Measurements from ENCODE around the gene TLE6. TPM values are rescaled to one million over a fixed set of nuclear protein-coding genes. Genes with fewer than 3 reads are reported as not detected.

Gene TLE6
- polyA plus RNA-seq, 2 of the 4 experiments (the other 2 are of a cell fraction) = 3.1 to 4.2 TPM

DNA sequence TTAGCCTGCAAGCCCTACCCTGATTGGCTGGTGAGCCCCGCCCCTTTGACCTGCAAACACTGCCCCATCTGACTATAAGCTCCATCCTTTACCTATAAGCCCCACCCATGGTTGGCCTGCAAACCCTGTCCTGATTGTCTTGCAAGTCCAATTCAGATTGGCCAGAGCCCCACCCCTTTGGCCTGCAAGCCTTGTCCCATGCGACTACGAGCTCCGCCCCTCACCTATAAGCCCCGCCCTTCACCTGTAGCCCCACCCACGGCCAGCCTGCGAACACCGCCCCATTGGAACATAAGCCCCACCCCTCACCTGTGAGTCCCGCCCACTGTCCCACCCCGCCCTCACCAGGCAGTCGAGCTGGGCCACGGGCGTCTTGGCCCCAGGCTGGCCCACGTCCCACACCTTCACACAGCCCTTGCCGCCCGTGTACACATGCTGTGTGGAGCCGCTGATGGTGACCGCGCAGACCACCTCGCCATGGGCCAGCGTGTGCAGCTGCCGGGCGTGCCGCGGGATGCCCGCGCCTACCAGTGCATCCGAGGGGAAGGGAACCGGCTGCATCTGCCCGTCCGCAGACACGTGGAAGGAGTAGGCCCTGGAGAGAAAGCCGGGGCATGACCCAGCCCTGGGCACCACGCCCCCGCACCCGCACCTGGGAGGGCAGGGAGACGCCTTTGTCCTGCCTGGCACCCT is 28.9 kb downstream of the TLE6 start:
- Histone ChIP-seq H3K4me2 (no peak overlapping the region), H3K4me1 (no peaks in the 10 kb centered on the region), H3K27ac (no peak overlapping the region), H3K9me3 (no peaks in the 10 kb centered on the region), H3K4me3 (no peak overlapping the region)
- 74% methylated on average over 20 of the region's 37 CpGs for WGBS (ENCODE audit: missing lambda C conversion rate)
- POLR2A ChIA-PET = interaction anchor here (0.5 kb wide), 1 partner anchor 236 kb away, joined by 3 read pairs; no protein-coding TSS in a partner anchor
- CTCF ChIA-PET = interaction anchor here (1.2 kb wide), 3 partner anchors 11 to 69 kb away, joined by 3 to 4 read pairs (median 3); no protein-coding TSS in a partner anchor
- ATAC-seq = peak; percentile 52 to 53; a peak in 4 of 6 replicates
- no peak for FAIRE-seq
- DNase-seq (ENCODE audit: low read depth in 1 of 2, low spot score in 1 of 2) = peak in 1 of 2 experiments; percentile 55
- TF ChIP-seq, protein P1, sequence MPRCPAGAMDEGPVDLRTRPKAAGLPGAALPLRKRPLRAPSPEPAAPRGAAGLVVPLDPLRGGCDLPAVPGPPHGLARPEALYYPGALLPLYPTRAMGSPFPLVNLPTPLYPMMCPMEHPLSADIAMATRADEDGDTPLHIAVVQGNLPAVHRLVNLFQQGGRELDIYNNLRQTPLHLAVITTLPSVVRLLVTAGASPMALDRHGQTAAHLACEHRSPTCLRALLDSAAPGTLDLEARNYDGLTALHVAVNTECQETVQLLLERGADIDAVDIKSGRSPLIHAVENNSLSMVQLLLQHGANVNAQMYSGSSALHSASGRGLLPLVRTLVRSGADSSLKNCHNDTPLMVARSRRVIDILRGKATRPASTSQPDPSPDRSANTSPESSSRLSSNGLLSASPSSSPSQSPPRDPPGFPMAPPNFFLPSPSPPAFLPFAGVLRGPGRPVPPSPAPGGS (IDR thresholded peaks at IDR 0.05) = no peak
- TF ChIP-seq HEYL (CRISPR knock-in tag; IDR thresholded peaks at IDR 0.05) (no peak), FOSB (CRISPR knock-in tag; IDR thresholded peaks at IDR 0.05) (no peak), EP300 (IDR thresholded peaks at IDR 0.05) (no peak), HES2 (IDR thresholded peaks at IDR 0.05) (no peak), FOXS1 (CRISPR knock-in tag; IDR thresholded peaks at IDR 0.05) (no peak), ZSCAN20 (CRISPR knock-in tag; IDR thresholded peaks at IDR 0.05) (no peak), RAD21 (conservative IDR thresholded peaks at IDR 0.05 in 1 of 2, IDR thresholded peaks at IDR 0.05 in 1 of 2) (no peak), ZNF302 (CRISPR knock-in tag; IDR thresholded peaks at IDR 0.05) (no peak), MAX (IDR thresholded peaks at IDR 0.05) (no peak), ATOH8 (CRISPR knock-in tag; IDR thresholded peaks at IDR 0.05; ENCODE audit: low read depth) (no peak), RFX5 (IDR thresholded peaks at IDR 0.05) (no peak), PHF8 (IDR thresholded peaks at IDR 0.05; ENCODE audit: borderline replicate concordance, low read depth) (no peak), BHLHE40 (IDR thresholded peaks at IDR 0.05; ENCODE audit: low read depth, low read length) (no peak), NPAS2 (CRISPR knock-in tag; IDR thresholded peaks at IDR 0.05; ENCODE audit: borderline replicate concordance) (no peak)
- TF ChIP-seq, protein P2, sequence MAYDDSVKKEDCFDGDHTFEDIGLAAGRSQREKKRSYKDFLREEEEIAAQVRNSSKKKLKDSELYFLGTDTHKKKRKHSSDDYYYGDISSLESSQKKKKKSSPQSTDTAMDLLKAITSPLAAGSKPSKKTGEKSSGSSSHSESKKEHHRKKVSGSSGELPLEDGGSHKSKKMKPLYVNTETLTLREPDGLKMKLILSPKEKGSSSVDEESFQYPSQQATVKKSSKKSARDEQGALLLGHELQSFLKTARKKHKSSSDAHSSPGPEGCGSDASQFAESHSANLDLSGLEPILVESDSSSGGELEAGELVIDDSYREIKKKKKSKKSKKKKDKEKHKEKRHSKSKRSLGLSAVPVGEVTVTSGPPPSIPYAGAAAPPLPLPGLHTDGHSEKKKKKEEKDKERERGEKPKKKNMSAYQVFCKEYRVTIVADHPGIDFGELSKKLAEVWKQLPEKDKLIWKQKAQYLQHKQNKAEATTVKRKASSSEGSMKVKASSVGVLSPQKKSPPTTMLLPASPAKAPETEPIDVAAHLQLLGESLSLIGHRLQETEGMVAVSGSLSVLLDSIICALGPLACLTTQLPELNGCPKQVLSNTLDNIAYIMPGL (CRISPR knock-in tag; IDR thresholded peaks at IDR 0.05; ENCODE audit: borderline replicate concordance) = no peak

DNA sequence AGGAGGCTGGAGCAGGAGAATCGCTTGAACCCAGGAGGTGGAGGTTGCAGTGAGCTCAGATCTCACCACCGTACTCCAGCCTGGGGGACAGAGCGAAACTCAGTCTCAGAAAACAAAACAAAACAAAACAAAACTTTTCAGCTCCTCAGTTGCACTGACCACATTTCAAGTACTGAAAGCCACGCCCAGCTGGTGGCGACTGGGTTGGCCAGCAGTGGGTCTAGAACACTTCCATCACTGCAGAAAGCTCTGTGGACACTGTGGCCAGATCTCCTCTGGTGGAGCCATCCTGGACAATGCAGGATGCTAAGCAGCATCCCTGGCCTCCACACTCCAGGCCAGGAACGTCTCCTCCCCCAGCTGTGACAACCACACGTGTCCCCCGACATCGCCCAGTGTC is 30.6 kb downstream of the TLE6 start:
- WGBS (ENCODE audit: missing lambda C conversion rate) = 63% methylated on average over 9 of the region's 9 CpGs
- TF ChIP-seq ATOH8 (CRISPR knock-in tag; IDR thresholded peaks at IDR 0.05; ENCODE audit: low read depth) (no peak), REST (IDR thresholded peaks at IDR 0.05) (no peak), GATA3 (IDR thresholded peaks at IDR 0.05; ENCODE audit: borderline replicate concordance) (no peak), RARB (CRISPR knock-in tag; IDR thresholded peaks at IDR 0.05) (no peak), HES2 (IDR thresholded peaks at IDR 0.05) (no peak), JUNB (IDR thresholded peaks at IDR 0.05) (no peak), HDAC2 (IDR thresholded peaks at IDR 0.05) (no peak), MAFK (IDR thresholded peaks at IDR 0.05; ENCODE audit: partially characterized antibody) (no peak), USF2 (IDR thresholded peaks at IDR 0.05) (no peak), ZNF302 (CRISPR knock-in tag; IDR thresholded peaks at IDR 0.05) (no peak), KDM1A (IDR thresholded peaks at IDR 0.05; ENCODE audit: low read depth) (no peak), HOXA7 (CRISPR knock-in tag; IDR thresholded peaks at IDR 0.05) (no peak), CHD2 (IDR thresholded peaks at IDR 0.05; ENCODE audit: low read length, partially characterized antibody) (no peak)

More for the DNA sequence above, 30.6 kb downstream of the TLE6 start:
- H3K9me3 ChIP-seq = no peaks in the 10 kb centered on the region
- ATAC-seq = peak; percentile 48 to 67; a peak in 5 of 6 replicates
- DNase-seq (ENCODE audit: low read depth in 1 of 2, low spot score in 1 of 2) = no peak
- CTCF ChIA-PET = interaction anchor here (0.6 to 1.0 kb wide), 2 partner anchors 12 to 171 kb away, joined by 3 read pairs; no protein-coding TSS in a partner anchor
- H3K4me3 ChIP-seq = no peak overlapping the region
- POLR2A ChIA-PET = no interaction called here
- no peaks in the 10 kb centered on the region for H3K4me1 ChIP-seq
- no peak for FAIRE-seq
- no peak overlapping the region for H3K4me2 ChIP-seq
- no peak overlapping the region for H3K27ac ChIP-seq
